IPS-18c (cell line): Measurements from ENCODE around the gene GPR42.

Source experiments
- H3K4me3 ChIP-seq: 2 replicates; pipeline ENCODE4 v1.7.0; 2013; ENCODE audit warnings: low read depth, mild to moderate bottlenecking, low read length, moderate library complexity; ENCODE audit not compliant: insufficient read depth
- H3K9me3 ChIP-seq: one replicate; pipeline ENCODE4 v1.6.1; 2013; ENCODE audit warnings: mild to moderate bottlenecking, low read length, moderate library complexity; ENCODE audit not compliant: control insufficient read depth, insufficient read depth

Gene GPR42

GRCh38 chr19:35379992-35380391 lies 9.1 kb downstream of the GPR42 start:
- peaks cover 9% of the 10 kb centered on the region for H3K9me3 ChIP-seq
- H3K4me3 ChIP-seq = no peak overlapping the region

DNA sequence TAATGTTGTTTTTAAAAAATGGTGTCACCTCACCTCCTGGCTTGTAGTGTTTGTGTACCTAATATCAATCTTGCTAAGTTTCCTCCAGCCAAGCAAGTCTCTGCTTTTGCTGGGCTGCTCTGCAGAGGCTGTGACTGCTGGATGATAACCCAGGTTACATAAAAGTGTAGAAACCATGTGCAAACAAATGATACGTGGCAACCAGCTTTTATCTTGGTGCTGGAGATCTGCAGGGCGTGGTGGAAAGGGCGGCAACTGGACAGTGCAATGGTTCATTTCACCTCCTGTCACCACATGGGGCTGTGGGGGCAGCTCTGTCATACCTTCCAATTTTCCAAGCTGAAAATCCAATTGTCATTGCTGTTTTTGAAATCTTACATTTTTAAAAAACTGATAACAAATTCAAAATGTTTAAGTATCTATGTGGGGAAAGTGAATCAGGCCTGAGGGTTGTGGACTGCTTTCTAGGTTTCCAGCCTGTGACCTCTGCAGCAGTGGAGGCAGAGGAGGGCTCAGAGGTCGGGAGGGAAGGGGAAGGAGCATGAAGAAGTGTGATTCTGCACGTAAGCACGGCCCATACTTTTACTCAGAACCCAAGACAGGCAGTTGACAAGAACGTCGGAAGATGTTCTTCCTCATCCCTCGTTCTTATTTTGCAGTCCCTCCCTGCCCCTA lies 9.7 kb downstream of the GPR42 start:
- H3K9me3 ChIP-seq = peaks cover 13% of the 10 kb centered on the region
- no peak overlapping the region for H3K4me3 ChIP-seq

DNA sequence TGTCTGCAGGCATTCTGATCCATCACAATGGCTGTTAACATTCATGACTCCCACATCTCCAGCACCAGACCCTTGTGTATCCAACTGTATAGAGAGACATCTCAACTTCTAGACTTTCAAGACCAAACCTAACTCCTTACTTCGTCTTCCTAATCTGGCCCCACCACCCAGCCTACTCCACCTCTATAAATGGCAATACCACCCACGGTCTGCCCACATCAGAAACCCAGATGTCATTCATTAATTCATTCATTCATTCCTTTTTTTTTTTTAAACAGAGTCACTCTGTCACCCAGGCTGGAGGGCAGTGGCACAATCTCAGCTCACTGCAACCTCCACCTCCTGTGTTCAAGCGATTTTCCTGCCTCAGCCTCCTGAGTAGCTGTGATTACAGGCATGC lies 10.4 kb downstream of the GPR42 start:
- no peak overlapping the region for H3K4me3 ChIP-seq
- H3K9me3 ChIP-seq = peaks cover 13% of the 10 kb centered on the region

GRCh38 chr19:35381926-35382325 lies 11.1 kb downstream of the GPR42 start:
- peaks cover 13% of the 10 kb centered on the region for H3K9me3 ChIP-seq
- H3K4me3 ChIP-seq = no peak overlapping the region

- Histone ChIP-seq H3K4me3 (no peak overlapping the region), H3K9me3 (peaks cover 10% of the 10 kb centered on the region)
Observed at GRCh38 chr19:35383536-35383935, 12.7 kb downstream of the GPR42 start.

DNA sequence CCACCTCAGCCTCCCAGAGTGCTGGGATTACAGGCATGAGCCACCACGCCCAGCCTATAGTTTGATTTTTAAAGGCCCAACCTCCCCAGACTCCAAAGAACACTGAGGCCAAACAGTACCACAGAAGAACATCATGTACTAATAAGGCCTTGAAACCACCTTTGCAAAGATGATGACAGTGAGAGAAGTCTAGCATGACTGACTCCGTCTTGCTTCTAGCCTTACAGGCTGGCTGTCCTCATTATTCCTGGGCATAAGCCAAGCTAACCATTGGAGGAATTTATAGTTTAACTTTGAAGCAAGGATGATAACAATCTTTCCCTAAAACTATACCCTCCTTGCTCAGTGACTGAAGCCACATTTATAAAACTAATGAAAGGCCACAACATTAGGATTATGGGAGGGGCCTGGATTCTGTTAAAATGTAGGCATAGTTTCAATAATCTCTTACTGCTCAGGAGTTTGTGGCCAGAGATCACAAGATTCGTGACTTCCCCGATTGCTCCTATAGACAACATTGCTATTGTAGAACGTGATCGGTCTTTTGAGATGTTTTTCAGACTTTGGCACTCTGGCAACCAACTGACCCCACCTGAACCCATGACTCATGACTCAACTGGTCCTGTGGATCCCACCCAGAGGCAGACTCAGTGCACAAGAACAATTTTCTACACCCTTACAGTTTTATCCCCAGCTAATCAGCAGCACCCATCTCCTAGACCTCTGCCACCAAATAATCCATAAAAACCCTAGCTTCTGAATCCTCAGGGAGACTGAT lies 17.6 kb downstream of the GPR42 start:
- Histone ChIP-seq H3K4me3 (no peak overlapping the region), H3K9me3 (peaks cover 13% of the 10 kb centered on the region)

GRCh38 chr19:35389192-35389861 lies 18.5 kb downstream of the GPR42 start:
- H3K9me3 ChIP-seq = peaks cover 13% of the 10 kb centered on the region
- H3K4me3 ChIP-seq = no peak overlapping the region

DNA sequence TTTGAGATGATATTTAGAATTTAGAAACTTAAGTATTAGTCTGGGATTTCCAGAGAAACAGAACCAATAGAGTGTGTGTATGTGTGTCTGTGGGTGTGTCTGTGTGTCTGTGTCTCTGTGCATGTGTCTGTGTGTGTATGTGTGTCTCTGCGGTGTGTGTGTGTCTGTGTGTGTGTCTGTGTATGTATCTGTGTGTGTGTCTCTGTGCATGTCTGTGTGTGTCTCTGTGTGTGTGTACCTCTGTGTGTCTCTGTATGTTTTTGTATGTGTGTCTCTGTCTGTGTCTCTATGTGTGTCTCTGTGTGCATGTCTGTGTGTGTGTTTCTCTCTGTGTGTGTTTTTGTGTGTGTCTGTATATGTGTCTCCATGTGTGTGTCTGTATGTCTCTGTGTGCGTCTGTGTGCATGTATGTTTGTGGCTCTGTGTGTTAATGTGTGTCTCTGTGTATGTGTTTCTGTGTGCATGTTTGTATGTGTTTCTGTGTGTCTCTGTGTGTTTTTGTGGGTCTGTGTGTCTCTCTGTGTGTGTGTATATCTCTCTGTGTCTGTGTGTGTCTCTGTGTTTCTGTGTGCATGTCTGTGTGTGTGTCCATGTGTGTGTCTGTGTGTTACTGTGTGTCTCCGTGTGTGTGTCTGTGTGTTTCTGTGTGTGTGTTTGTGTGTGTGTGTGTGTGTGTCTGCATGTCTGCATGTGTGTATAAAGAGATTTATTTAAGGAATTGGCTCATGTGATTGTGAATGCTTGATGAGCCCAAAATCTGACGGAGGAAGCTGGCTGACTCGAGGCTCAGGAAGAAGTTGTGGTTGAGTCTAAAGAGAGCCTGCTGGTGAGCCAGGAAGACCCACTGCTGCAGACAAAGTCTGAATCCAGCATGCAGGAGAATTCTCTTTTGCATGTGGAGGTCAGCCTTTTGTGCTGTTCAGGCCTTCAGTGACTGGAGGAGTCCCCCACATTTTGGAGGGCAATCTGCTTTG lies 22.2 kb downstream of the GPR42 start:
- H3K9me3 ChIP-seq = peaks cover 3% of the 10 kb centered on the region
- H3K4me3 ChIP-seq = no peak overlapping the region

- H3K4me3 ChIP-seq = no peak overlapping the region
- no peaks in the 10 kb centered on the region for H3K9me3 ChIP-seq
Observed at GRCh38 chr19:35395382-35396199, 24.7 kb downstream of the GPR42 start.

- no peak overlapping the region for H3K4me3 ChIP-seq
- no peaks in the 10 kb centered on the region for H3K9me3 ChIP-seq
Observed at GRCh38 chr19:35396240-35396885, 25.5 kb downstream of the GPR42 start.

GRCh38 chr19:35397064-35397463 lies 26.2 kb downstream of the GPR42 start:
- no peak overlapping the region for H3K4me3 ChIP-seq
- no peaks in the 10 kb centered on the region for H3K9me3 ChIP-seq

GRCh38 chr19:35398570-35398969 lies 27.7 kb downstream of the GPR42 start:
- no peak overlapping the region for H3K4me3 ChIP-seq
- no peaks in the 10 kb centered on the region for H3K9me3 ChIP-seq

GRCh38 chr19:35399231-35399630 lies 28.4 kb downstream of the GPR42 start:
- Histone ChIP-seq H3K9me3 (no peaks in the 10 kb centered on the region), H3K4me3 (no peak overlapping the region)

- no peak overlapping the region for H3K4me3 ChIP-seq
- H3K9me3 ChIP-seq = no peaks in the 10 kb centered on the region
Observed at GRCh38 chr19:35399948-35400772, 29.3 kb downstream of the GPR42 start.

- no peaks in the 10 kb centered on the region for H3K9me3 ChIP-seq
- H3K4me3 ChIP-seq = no peak overlapping the region
Observed at GRCh38 chr19:35400773-35401100, 29.9 kb downstream of the GPR42 start.
